Right atrium auricular region (tissue), 2 donors: Measurements from ENCODE around the gene CARS1. TPM values are rescaled to one million over a fixed set of nuclear protein-coding genes. Genes with fewer than 3 reads are reported as not detected.

ENCODE experiments used
- DNase-seq: peaks from one replicate; pipeline ENCODE4 v3.0.0-alpha.2; 2019; ENCODE audit warnings: low spot score
- H3K27ac ChIP-seq, 2 donors: fragments of 200-600 bp; sonication (generic); 1 replicate in 1 of 2; 2 replicates in 1 of 2; pipeline ENCODE4 v1.5.1; 2016 to 2019
- H3K27me3 ChIP-seq, 2 donors: fragments of 200-600 bp; sonication (generic); one replicate each; pipeline versions ENCODE4 v1.5.1 to v1.6.0; 2017 to 2019
- H3K36me3 ChIP-seq: fragments of 200-600 bp; sonication (generic); one replicate; pipeline ENCODE4 v1.5.1; 2016
- H3K4me1 ChIP-seq, 2 donors: fragments of 200-600 bp; sonication (generic); one replicate each; pipeline versions ENCODE4 v1.5.1 to v1.6.0; 2017 to 2019
- H3K4me3 ChIP-seq, 2 donors: fragments of 200-600 bp; sonication (generic); 1 replicate in 1 of 2; 2 replicates in 1 of 2; pipeline ENCODE4 v1.5.1; 2017 to 2019; ENCODE audit warnings: mild to moderate bottlenecking in 1 of 2, moderate library complexity in 1 of 2
- H3K9me3 ChIP-seq, 2 donors: fragments of 200-600 bp; sonication (generic); one replicate each; pipeline ENCODE4 v1.5.1; 2019
- CTCF ChIP-seq, 2 donors: fragments of 200-600 bp; sonication (generic); IDR thresholded peaks; one replicate each; pipeline ENCODE4 v1.5.1; 2019; ENCODE audit warnings: antibody characterized with exemption in 2 of 2
- total RNA-seq, 2 donors: library from RNA; depleted of rRNA; stranded (reverse); fragments of >200 nt; gene quantifications; one replicate each; pipeline ENCODE4 v1.1.0, GENCODE V29; 2016

Gene CARS1
- total RNA-seq, 2 donors from 2014 or later: 12.2 to 15.3 TPM

GRCh38 chr11:3008746-3009336 is 48.4 kb downstream of the CARS1 start:
- peaks cover 68% of the 10 kb centered on the region for H3K36me3 ChIP-seq

GRCh38 chr11:3007404-3008010 is 49.7 kb downstream of the CARS1 start:
- H3K27ac ChIP-seq: no peak overlapping the region
- no peaks in the 10 kb centered on the region for H3K4me1 ChIP-seq
- peaks cover 74% of the 10 kb centered on the region for H3K36me3 ChIP-seq
- DNase-seq: no peak
- TF ChIP-seq CTCF (IDR thresholded peaks at IDR 0.05): no peak
- H3K9me3 ChIP-seq: no peaks in the 10 kb centered on the region
- H3K27me3 ChIP-seq: no peaks in the 10 kb centered on the region
- no peak overlapping the region for H3K4me3 ChIP-seq

More at GRCh38 chr11:3008746-3009336, 48.4 kb downstream of the CARS1 start:
- TF ChIP-seq CTCF (IDR thresholded peaks at IDR 0.05): no peak
- Histone ChIP-seq H3K27me3 (no peaks in the 10 kb centered on the region), H3K4me3 (no peak overlapping the region), H3K27ac (no peak overlapping the region), H3K4me1 (no peaks in the 10 kb centered on the region), H3K9me3 (no peaks in the 10 kb centered on the region)
- no peak for DNase-seq

GRCh38 chr11:3006505-3007260 is 50.5 kb downstream of the CARS1 start:
- no peak for TF ChIP-seq CTCF (IDR thresholded peaks at IDR 0.05)
- no peaks in the 10 kb centered on the region for H3K27me3 ChIP-seq
- no peaks in the 10 kb centered on the region for H3K9me3 ChIP-seq
- no peak for DNase-seq
- H3K27ac ChIP-seq: no peak overlapping the region
- peaks cover 74% of the 10 kb centered on the region for H3K36me3 ChIP-seq
- H3K4me1 ChIP-seq: peaks cover 0 to 2% of the 10 kb centered on the region in 2 donors
- H3K4me3 ChIP-seq: no peak overlapping the region

- Histone ChIP-seq H3K9me3 (no peaks in the 10 kb centered on the region), H3K36me3 (peaks cover 59% of the 10 kb centered on the region), H3K27me3 (no peaks in the 10 kb centered on the region), H3K4me3 (no peak overlapping the region), H3K27ac (no peak overlapping the region), H3K4me1 (peaks cover 0 to 22% of the 10 kb centered on the region in 2 donors)
- DNase-seq: no peak
- TF ChIP-seq CTCF (IDR thresholded peaks at IDR 0.05): no peak
Observed at GRCh38 chr11:3004481-3004880, 52.7 kb downstream of the CARS1 start.

GRCh38 chr11:3003396-3004231 is 53.6 kb downstream of the CARS1 start:
- no peak for DNase-seq
- no peak overlapping the region for H3K4me3 ChIP-seq
- peaks cover 50% of the 10 kb centered on the region for H3K36me3 ChIP-seq
- peaks cover 0 to 22% of the 10 kb centered on the region in 2 donors for H3K4me1 ChIP-seq
- TF ChIP-seq CTCF (IDR thresholded peaks at IDR 0.05): no peak
- H3K27ac ChIP-seq: no peak overlapping the region
- H3K9me3 ChIP-seq: no peaks in the 10 kb centered on the region
- no peaks in the 10 kb centered on the region for H3K27me3 ChIP-seq
